Tongue (tissue), 2 donors: ENCODE results near the gene SIK1. TPM values are rescaled to one million over a fixed set of nuclear protein-coding genes. Genes with fewer than 3 reads are reported as not detected.

ENCODE experiments used
- DNase-seq: peaks from one replicate; pipeline ENCODE4 v3.0.0-alpha.2; 2015
- total RNA-seq: library from RNA; depleted of rRNA; stranded (reverse); fragments of >200 nt; gene quantifications from one replicate; pipeline ENCODE4 v1.2.3, GENCODE V29; 2014

Gene SIK1
- total RNA-seq, 1 donor from 2014 or later = 79.7 TPM

- DNase-seq = no peak
Measured at GRCh38 chr21:43366656-43367055, 60.3 kb downstream of the SIK1 start.

DNA sequence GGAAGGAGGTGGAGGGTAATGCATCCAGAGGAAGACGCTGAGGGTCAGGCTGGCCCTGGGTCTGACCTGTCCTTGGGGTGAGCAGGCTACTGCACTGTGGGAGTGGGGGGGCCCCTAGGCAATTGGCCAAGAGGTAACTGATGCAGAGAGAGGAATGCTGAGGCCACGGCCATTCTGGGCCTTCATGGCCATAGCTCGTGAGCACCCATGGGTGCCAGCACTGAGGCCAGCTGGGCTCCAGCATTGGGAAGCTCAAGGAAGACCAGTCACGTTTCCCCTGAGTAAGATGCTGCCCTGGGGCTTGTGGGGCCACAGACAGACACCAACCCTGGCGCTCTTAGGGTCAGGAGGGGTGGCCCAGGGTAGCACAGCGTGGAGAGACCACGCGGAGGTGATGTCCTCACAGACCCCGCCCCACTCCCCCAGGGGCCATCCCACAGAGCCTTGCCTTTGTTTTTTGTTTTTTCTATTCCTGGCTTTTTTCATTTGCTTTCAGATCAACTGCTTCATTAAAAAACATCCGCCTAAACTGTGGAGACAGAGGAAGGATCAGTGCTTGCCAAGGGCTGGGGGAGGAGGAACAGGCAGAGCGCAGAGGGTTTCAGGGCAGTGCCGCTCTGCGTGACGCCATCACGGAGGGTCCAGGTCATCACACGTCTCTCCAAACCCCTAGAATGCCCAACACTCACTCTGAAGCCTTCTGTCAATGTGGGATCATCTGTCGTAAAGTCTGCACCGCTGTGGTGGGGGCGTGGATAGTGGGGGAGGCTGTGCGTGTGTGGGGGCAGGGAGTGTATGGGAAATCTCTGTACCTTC is 61.1 kb downstream of the SIK1 start:
- DNase-seq = no peak

GRCh38 chr21:43364851-43365424 is 62.0 kb downstream of the SIK1 start:
- DNase-seq = no peak

Other genes with a start within 250 kb of the SIK1 start
- gene HSF2BP, start 232.4 kb upstream of the SIK1 start, total RNA-seq = 1.0 TPM
- 22.3 TPM for gene RRP1B, start 232.4 kb upstream of the SIK1 start, total RNA-seq